NCI-H128 (cell line): ENCODE data around the gene TENT5C.

Experiments used
- DNase-seq: peaks from one replicate; lab custom pipeline; 2025; ENCODE audit not compliant: unreplicated experiment; lab: John Stamatoyannopoulos, UW

TENT5C gene

GRCh38 chr1:117653732-117654492 lies 48.1 kb downstream of the TENT5C start:
- no peak for DNase-seq

- DNase-seq, result no peak
Measured at GRCh38 chr1:117654493-117655219, 48.8 kb downstream of the TENT5C start.

GRCh38 chr1:117655220-117655577 lies 49.4 kb downstream of the TENT5C start:
- DNase-seq, result no peak

DNA sequence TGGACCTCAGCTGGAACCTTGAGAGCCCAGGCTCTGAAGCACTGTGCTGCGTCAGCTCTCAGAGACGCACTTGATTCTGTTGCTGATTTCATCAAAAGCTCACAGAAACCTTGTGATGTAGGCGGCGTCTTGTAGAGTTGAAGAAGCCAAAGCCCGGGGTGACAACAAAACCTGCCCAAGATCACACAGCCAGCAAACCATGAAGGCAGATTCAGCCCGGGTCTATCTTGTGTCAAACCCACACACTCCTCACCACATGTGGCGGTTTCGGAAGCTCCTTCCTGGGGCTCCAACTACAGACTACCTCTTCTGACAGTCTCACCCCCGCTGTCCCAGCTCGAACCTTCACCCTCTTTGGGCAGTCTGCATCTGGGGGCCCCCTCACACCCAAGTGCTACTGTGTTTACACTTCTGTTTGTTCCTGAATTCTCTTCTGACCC lies 50.4 kb downstream of the TENT5C start:
- DNase-seq, result no peak

GRCh38 chr1:117657031-117657430 lies 51.2 kb downstream of the TENT5C start:
- DNase-seq, result no peak

DNA sequence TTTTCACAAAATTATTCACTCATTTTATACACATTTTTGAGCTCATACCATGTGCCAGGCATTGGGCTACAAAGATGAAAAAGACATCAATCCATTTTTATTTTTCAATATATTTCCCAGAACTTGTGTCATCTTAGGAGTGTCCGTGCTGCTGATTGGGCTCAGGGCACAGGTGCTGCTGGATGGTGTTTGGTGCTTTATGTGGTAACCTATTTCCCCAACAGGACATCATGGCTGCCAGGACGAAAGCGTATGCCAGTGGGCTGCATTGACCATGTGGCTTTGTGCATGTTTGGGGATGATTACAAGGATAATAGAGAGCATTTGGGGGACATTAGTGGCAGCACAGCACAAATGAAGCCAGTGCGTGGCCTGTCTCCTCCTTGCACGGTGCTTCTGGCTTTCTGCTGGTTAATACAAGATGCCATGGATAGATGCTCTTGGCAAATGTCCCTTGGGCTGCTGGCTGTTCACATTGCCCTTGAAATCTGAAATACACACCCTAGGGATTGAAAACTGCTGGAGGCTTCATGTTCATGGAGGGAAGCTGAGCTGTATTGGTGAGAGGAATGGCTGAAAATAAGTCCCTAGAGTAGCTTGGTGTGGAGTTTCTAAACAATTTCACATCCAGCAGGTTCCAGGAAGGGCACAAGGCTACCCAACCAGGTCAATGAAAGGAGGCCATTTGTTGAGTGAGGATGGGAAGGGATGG lies 52.3 kb downstream of the TENT5C start:
- DNase-seq, result no peak

DNA sequence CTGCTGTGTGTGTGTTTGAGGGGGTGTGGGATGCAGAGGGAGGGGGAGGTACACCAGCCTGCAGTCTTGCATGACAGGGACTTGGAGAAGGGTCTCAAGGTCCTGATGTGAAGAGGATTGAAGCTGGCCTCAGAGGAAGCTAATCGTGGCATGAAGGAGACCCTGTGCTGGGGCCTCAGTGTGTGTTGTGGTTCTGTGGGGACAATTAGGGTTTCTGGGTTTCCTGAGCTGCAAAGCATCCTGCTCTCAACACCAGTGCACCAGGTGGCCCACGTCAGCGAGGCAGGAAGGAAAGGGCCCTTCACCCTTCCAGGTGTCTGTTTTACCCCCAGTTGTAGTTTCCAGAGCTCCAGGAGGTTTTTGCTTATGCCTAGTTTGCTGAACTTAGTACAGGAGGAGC lies 52.8 kb downstream of the TENT5C start:
- no peak for DNase-seq

DNA sequence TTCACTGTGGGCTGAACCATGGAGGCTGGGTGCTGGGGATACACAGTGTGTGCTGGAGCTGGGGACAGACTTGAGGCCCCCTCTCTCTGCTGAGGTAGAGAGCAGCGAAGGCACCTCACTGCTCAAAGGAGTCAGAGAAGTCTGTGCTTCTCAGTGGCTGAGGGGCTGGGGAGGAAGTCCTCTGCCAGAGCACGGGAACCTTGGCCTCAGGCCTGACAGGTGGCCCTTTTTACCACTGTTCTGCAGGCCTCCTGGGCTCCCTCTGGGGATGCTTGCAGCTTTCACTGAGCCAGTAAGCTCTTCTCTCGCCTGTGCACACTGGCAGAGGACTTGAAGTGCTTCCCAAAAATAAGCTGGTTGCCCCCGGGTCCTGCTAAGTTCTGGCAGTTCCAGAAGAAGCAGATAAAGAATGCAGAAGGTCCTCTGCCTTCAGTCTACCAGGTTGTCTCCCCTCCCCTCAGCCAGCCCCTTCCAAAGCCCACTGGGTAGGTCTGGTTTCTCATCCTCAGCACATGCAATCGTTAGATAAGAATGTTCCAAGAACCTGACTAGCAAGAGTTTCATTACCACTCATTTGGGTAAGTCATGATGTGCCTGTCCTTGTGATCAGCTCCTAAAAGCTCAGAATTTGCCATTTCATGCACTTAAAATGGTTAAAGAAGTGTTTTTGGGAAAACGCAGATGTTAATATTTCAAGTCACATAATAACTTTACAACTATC lies 53.9 kb downstream of the TENT5C start:
- no peak for DNase-seq

GRCh38 chr1:117660271-117660965 lies 54.6 kb downstream of the TENT5C start:
- DNase-seq, result no peak

DNA sequence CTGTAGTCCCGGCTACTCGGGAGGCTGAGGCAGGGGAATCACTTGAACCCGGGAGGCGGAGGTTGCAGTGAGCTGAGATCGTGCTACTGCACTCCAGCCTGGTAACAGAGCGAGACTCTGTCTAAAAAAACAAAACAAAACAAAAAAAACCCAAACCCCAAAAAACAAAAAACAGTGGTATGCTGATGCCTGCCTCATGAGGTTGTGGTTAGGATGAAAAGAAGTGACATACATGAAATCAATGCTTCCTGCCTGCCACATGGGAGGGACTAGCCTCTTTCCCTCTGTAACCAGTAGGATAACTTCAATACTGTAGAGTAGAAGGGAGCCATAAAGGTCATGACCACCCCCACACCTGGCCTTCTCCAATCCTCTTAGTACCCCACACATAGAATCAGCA lies 55.2 kb downstream of the TENT5C start:
- no peak for DNase-seq

DNA sequence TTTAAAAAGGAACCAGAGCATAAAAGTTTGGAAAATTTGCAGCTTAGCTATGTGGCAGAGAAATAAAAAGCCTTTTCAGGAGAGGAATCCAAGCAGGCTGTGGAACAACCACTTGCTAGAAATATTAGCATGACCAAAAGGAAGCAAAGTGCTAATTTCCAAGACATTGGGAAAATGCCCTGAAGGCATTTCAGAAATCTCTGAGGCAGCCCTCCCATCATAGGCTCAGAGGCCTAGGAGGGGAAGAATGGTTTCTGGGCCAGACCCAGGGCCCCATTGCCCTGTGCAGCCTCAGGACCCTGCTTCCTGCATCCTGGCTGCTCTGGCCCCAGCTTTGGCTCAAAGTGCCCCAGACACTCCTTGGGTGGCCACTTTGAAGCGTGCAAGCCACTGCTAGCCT lies 56.8 kb downstream of the TENT5C start:
- no peak for DNase-seq

DNA sequence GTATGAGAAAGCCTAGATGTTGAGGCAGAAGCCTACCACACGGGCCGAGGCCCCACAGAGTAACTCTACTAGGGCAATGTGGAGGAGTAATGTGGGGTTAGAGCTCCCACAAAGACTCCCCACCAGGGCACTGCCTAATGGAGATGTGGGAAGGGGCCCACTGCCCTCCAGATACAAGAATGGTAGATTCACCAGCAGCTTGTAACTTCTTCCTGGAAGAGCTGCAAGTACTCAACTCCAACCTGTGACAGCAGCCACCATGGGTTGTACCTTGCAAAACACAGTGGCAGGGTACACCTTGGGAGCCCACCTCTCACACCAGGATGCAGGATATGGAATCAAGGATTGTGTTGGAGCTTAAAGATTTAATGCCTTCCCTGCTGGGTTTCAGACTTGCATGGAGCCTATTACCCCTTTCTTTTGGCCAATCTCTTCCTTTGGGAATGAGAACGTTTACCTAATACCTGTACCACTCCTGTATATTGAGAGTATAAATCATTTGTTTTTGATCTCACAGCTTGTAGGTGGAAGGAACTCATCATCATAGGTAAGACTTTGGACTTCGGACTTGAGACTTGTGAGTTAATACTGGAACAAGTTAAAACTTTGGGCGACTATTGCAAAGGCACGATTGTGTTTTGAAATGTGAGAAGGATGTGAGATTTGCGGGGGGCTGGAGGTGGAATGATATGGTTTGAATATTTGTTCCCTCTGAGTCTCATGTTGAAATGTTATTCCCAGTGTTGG lies 57.5 kb downstream of the TENT5C start:
- DNase-seq, result no peak

GRCh38 chr1:117664314-117664713 lies 58.5 kb downstream of the TENT5C start:
- DNase-seq, result no peak

DNA sequence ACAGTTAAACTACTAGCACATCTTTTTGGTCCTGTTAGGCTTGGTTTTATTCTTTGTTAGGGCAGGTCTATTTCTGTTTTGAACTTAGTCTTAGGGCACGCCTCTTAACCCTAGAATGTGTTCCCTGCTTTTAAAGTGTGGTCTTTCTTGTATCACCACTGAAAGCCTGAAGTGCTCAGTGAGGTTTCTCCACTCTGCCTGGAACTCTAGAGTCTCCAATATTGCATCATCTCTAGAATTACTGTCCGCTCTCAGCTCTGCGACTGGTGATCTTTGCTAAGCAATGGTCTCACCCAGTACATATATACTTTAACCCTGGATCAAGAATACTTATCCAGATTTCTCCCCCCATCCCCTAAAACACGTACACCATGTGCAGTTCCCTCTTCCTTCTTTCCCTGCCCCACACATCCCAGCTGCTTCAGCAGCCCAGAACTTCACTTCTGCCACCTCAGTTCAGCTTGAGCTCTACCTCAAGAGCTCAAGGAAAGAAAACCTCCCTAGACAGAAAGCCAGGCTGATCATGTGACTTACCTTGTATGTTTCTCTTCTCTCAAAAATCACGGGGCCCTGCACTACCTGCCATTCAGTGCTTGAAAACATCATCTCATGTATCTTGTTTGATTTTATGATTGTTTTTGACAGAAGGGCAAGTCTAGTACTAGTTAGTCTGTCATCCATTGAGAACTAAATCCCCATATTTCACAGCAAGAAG lies 59.9 kb downstream of the TENT5C start:
- DNase-seq, result no peak

DNA sequence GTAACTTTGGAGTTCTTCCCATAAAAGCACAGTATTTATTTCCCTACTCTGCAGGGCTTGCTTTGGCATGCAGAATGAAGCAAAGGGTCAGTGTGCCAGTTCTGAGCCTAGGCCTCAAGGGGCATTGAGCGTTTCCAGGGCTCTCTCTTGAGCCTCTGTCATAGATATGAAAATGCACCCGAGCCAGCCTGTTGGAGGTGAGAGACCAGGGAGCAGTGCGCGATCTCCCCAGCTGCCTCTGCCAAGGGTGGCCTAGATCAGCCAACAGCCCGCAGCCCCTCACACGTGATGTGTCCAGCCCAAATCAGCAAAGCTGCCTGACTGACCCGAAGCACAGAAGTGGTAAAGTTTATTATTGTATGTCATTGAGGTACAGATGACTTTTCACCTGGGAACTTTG lies 63.7 kb downstream of the TENT5C start:
- DNase-seq, result no peak

- DNase-seq, result no peak
Measured at GRCh38 chr1:117670976-117671780, 65.3 kb downstream of the TENT5C start.

DNA sequence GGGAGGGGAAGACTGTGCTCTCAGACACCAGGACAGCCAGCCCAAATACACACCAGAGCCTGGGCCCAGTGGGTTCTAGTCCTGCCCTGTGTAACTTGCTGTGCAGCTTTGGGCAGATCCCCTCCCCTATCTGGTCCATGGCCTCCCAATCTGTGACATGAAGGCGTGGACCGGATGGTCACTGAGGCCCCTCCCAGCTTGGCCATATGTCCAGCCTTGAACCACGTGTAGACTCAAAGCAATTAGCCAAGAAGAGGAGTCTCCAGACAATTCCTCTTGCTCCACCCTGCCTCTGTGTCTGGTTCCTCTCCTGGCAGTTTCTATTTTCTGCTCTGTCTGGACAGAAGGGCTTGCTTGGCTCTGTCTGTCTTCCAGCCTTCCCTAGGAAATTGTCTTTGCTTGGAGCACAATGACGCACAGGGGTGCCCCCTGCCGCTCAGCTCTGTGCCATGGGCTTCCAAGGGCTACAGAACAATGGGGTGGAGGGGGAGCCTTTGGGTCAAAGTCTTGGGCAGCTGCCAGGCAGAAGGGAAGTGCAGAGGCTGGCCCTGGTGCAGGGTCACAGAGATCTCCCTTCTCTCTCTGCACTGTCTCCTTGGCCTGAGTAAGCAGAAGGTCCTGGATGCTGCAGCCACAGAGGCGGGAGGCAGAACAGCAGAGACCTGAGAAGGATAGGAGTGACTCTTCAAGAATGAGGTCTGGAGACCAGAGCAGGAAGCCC lies 66.1 kb downstream of the TENT5C start:
- DNase-seq, result no peak

- DNase-seq, result no peak
Measured at GRCh38 chr1:117672756-117673155, 66.9 kb downstream of the TENT5C start.
